NOMO-1 (cell line): ENCODE results near the gene LYRM9.
A peak's percentile ranks its signal among the peaks of the same experiment; 100 is the strongest.
"Not testable (repeated sequence)": the region's sequence is repeated elsewhere in the genome, so short reads cannot be mapped to it uniquely, and the experiment has no call there.

Experiments used
- DNase-seq, 2 experiments: peaks; one replicate each; lab custom pipeline; 2025; ENCODE audit not compliant: unreplicated experiment in 2 of 2; lab: John Stamatoyannopoulos, UW

The LYRM9 gene

GRCh38 chr17:27892866-27893769 lies at the start of gene LYRM9:
Gene LYRM9 (minus strand): TSS chr17:27893365. CDS start chr17:27882694, 10,671 bp downstream.
- peak; percentile 73 to 90 for DNase-seq

GRCh38 chr17:27940503-27941428 lies 47.6 kb upstream of the LYRM9 start:
- DNase-seq = no peak

GRCh38 chr17:27939474-27940465 lies 46.6 kb upstream of the LYRM9 start:
- DNase-seq = peak; percentile 33 to 34

- no peak for DNase-seq
These were observed 45.7 kb upstream of the LYRM9 start for GRCh38 chr17:27938864-27939263.

GRCh38 chr17:27938241-27938640 lies 45.1 kb upstream of the LYRM9 start:
- DNase-seq = no peak

GRCh38 chr17:27937025-27937546 lies 43.9 kb upstream of the LYRM9 start:
- DNase-seq = no peak

- DNase-seq = no peak
These were observed 36.8 kb upstream of the LYRM9 start for GRCh38 chr17:27930000-27930399.

- DNase-seq = no peak
These were observed 35.4 kb upstream of the LYRM9 start for GRCh38 chr17:27928587-27928986.

- no peak for DNase-seq
These were observed 34.6 kb upstream of the LYRM9 start for GRCh38 chr17:27927781-27928180.

- no peak for DNase-seq
These were observed 28.4 kb upstream of the LYRM9 start for GRCh38 chr17:27921599-27921998.

- no peak for DNase-seq
These were observed 27.9 kb upstream of the LYRM9 start for GRCh38 chr17:27921077-27921476.

- no peak for DNase-seq
These were observed 27.4 kb upstream of the LYRM9 start for GRCh38 chr17:27920569-27920968.

- no peak for DNase-seq
These were observed 25.9 kb upstream of the LYRM9 start for GRCh38 chr17:27919079-27919478.

GRCh38 chr17:27918498-27918897 lies 25.3 kb upstream of the LYRM9 start:
- DNase-seq = no peak

GRCh38 chr17:27917000-27917399 lies 23.8 kb upstream of the LYRM9 start:
- DNase-seq = no peak

- DNase-seq = no peak
These were observed 22.5 kb upstream of the LYRM9 start for GRCh38 chr17:27915709-27916108.

- DNase-seq = no peak
These were observed 21.2 kb upstream of the LYRM9 start for GRCh38 chr17:27914382-27914781.

GRCh38 chr17:27912964-27913363 lies 19.8 kb upstream of the LYRM9 start:
- no peak for DNase-seq

- DNase-seq = not testable (repeated sequence)
These were observed 19.1 kb upstream of the LYRM9 start for GRCh38 chr17:27912299-27912698.

- DNase-seq = no peak
These were observed 14.9 kb upstream of the LYRM9 start for GRCh38 chr17:27907976-27908558.
